ENCODE measurements around the gene MAK.

Gene MAK

DNA sequence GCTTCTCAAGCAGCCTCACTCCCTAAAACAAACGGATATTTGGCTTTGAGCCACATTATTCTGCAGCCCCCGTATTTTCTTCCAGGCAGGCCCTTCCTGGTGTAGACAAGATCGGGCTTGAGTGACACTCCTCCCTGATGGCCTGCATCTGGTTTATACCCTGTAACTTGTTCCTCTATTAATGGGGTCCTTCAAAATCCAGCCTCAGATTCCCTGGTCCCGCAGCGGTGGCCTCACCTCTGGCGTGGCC lies 115.8 kb downstream of the MAK start:
- no peak for DNase-seq

DNA sequence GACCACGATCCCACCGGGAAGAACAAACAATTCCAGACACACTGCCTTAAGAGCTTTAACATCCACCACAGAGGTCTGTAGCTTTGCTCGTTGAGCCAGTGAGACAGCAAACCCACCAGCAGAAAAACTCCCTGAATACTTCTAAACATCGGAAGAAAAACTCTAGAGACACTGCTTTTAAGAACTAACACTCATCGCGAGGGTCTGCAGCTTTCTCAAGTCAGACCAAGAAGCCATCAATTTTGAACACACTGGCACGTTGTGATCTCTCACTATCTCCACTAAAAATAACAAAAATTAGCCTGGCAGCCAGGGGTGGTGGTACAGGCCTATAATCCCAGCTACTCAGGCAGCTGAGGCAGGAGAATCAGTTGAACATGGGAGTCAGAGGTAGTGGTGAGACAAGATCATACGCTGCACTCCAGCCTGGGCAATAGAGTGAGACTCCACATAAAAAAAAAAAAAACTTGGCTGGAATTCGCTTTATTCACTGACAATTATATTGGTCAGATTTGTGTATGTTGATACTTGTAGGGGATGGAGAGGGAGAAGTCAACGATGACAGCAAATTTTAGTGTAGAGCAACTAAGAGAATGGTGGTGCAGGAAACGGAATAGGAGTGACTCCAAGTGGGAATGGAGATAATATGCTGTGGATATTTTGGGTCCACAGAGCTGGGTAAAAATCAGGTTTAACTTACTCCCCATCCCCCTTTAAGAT lies 116.3 kb downstream of the MAK start:
- DNase-seq, result peak in 1 of 6 experiments; percentile 12

DNA sequence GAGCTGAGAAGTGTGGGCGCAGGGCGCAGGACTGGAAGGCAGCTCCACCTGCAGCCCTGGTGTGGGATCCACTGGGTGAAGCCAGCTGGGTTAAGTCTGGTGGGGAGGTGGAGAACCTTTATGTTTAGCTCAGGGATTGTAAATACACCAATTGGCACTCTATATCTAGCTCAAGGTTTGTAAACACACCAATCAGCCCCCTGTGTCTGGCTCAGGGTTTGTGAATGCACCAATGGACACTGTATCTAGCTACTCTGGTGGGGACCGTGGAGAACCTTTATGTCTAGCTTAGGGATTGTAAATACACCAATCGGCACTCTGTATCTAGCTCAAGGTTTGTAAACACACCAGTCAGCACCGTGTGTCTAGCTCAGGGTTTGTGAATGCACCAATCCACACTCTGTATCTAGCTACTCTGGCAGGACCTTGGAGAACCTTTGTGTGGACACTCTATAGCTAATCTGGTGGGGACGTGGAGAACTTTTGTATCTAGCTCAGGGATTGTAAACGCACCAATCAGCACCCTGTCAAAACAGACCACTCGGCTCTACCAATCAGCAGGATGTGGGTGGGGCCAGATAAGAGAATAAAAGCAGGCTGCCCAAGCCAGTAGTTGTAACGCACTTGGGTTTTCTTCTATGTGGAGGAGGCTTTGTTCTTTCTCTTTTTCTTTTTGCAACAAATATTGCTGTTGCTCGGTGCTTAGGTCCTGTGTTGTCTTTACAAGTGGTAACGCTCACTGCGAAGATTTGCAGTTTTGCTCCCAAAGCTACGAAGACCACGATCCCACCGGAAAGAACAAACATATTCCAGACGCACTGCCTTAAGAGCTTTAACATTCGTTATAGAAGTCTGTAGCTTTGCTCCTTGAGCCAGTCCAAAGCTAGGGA lies 117.1 kb downstream of the MAK start:
- peak in 2 of 6 experiments; percentile 31 to 35 for DNase-seq

DNA sequence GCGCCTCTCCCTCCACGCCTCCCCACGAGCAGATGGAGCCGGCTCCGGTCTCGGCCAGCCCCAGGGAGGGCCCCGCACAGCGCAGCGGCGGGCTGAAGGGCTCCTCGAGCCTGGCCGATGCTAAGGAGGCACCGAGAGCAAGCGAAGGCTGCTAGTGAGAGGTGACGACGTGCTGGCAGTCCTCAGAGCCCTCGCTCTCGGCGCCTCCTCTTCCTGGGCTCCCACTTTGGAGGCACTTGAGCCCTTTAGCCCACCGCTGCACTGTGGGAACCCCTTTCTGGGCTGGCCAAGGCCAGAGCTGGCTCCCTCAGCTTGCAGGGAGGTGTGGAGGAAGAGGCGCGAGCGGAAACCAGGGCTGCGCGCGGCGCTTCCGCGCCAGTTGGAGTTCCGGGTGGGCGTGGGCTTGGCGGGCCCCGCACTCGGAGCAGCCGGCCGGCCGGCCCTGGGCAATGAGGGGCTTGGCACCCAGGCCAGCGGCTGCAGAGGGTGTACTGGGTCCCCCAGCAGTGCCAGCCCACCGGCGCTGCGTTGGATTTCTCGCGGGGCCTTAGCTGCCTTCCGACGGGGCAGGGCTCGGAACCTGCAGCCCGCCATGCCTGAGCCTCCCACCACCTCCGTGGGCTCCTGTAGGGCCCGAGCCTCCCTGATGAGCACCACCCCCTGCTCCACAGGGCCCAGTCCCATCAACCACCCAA lies 117.9 kb downstream of the MAK start:
- peak; percentile 33 to 67 (median 50) for DNase-seq

DNA sequence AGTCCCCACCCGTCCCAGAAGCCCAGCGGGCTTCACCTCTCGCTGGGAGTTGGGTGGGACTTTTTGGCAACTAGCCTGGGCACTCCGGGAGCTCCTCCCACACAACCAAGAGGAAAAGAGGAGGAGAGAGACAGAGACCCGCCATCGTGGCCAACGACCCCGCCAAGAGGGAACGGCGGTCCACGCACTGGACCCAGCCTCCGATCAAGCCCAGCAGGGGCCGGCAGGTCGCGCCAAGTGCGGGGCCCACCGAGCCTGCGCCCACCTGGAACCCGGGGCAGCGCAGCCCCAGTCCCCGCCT lies 118.4 kb downstream of the MAK start:
- peak in 1 of 6 experiments; percentile 24 for DNase-seq

DNA sequence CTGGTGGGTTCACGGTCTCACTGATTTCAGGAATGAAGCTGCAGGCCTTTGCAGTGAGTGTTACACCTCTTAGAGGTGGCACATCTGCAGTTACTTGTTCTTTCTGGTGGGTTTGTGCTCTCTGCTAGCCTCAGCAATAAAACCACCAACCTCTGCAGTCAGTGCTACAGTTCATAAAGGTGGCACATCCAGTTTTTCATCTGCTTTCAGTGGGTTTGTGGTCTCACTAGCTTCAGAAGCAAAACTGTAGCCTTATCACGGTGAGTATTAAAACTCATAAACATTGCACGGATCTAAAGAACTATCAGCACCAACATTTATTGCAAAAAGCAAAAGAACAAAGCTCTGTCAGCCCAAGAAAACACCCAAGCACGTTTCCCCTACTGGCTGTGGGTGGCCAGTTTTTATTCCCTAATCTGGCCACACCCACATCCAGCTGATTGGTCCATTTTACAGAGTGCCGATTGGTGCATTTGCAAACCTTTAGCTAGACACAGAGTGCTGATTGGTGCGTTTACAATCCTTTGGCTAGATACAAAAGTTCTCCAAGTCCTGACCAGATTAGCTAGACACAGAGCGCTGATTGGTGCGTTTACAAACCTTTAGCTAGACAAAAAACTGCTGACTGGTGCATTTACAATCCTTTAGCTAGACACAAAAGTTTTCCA lies 118.9 kb downstream of the MAK start:
- DNase-seq, result peak in 5 of 6 experiments; percentile 14 to 50 (median 24)

DNA sequence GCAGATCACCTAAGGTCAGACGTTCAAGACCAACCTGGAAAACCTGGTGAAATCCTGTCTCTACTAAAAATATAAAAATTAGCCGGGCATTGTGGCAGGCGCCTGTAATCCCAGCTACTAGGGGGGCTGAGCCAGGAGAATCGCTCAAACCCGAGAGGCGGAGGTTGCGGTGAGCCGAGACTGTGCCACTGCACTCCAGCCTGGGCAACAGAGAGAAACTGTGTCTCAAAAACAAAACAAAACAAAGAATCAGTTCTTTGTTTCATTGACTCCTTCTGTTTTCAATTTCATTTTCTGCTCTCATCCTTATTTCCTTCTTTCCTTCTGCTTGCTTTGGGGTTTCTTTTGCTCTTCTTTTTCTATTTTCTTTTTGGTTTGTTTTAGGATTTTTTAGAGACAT lies 124.4 kb downstream of the MAK start:
- no peak for DNase-seq

All from stimulated activated naive CD4-positive, alpha-beta T cell (primary cell).